ENCODE results near the gene HTATIP2.
"Not testable (repeated sequence)": the region's sequence is repeated elsewhere in the genome, so short reads cannot be mapped to it uniquely, and the experiment has no call there.

The HTATIP2 gene

GRCh38 chr11:20372081-20372626 is 8.6 kb downstream of the HTATIP2 start:
- DNase-seq (ENCODE audit: low spot score): no peak

GRCh38 chr11:20373147-20373546 is 9.6 kb downstream of the HTATIP2 start:
- no peak for DNase-seq (ENCODE audit: low spot score)

- DNase-seq (ENCODE audit: low spot score): no peak
These were observed 10.2 kb downstream of the HTATIP2 start for GRCh38 chr11:20373568-20374209.

- no peak for DNase-seq (ENCODE audit: low spot score)
These were observed 11.3 kb downstream of the HTATIP2 start for GRCh38 chr11:20374741-20375300.

GRCh38 chr11:20376162-20376730 is 12.7 kb downstream of the HTATIP2 start:
- DNase-seq (ENCODE audit: low spot score): no peak

GRCh38 chr11:20385996-20386395 is 22.5 kb downstream of the HTATIP2 start:
- DNase-seq (ENCODE audit: low spot score): not testable (repeated sequence)

GRCh38 chr11:20387261-20388095 is 24.0 kb downstream of the HTATIP2 start, which contains the start of gene PRMT3:
Gene PRMT3, plus strand, starts transcription at chr11:20387716. Its CDS starts 31 bp downstream, at chr11:20387747.
- DNase-seq (ENCODE audit: low spot score): peak; percentile 97

GRCh38 chr11:20388096-20389055 is 24.9 kb downstream of the HTATIP2 start:
- DNase-seq (ENCODE audit: low spot score): no peak

GRCh38 chr11:20397281-20397680 is 33.8 kb downstream of the HTATIP2 start:
- peak; percentile 47 for DNase-seq (ENCODE audit: low spot score)

- no peak for DNase-seq (ENCODE audit: low spot score)
These were observed 36.0 kb downstream of the HTATIP2 start for GRCh38 chr11:20399498-20399897.

GRCh38 chr11:20403059-20403458 is 39.5 kb downstream of the HTATIP2 start:
- no peak for DNase-seq (ENCODE audit: low spot score)

GRCh38 chr11:20406484-20406883 is 43.0 kb downstream of the HTATIP2 start:
- DNase-seq (ENCODE audit: low spot score): no peak

- DNase-seq (ENCODE audit: low spot score): no peak
These were observed 43.8 kb downstream of the HTATIP2 start for GRCh38 chr11:20407344-20407743.

- DNase-seq (ENCODE audit: low spot score): no peak
These were observed 51.9 kb downstream of the HTATIP2 start for GRCh38 chr11:20415432-20415831.

GRCh38 chr11:20417771-20418170 is 54.3 kb downstream of the HTATIP2 start:
- no peak for DNase-seq (ENCODE audit: low spot score)

- peak; percentile 56 for DNase-seq (ENCODE audit: low spot score)
These were observed 58.4 kb downstream of the HTATIP2 start for GRCh38 chr11:20421946-20422345.

- DNase-seq (ENCODE audit: low spot score): no peak
These were observed 65.7 kb downstream of the HTATIP2 start for GRCh38 chr11:20429216-20429615.

All from activated CD4-positive, alpha-beta T cell treated with anti-CD3 and anti-CD28 coated beads, Interleukin-2, Interleukin-4, amounts not matched to agents 100 ng/mL and 50 ng/mL, durations not matched to agents 16 hours and 8 hours (primary cell).